ENCODE data around the gene SPPL3.

DNA sequence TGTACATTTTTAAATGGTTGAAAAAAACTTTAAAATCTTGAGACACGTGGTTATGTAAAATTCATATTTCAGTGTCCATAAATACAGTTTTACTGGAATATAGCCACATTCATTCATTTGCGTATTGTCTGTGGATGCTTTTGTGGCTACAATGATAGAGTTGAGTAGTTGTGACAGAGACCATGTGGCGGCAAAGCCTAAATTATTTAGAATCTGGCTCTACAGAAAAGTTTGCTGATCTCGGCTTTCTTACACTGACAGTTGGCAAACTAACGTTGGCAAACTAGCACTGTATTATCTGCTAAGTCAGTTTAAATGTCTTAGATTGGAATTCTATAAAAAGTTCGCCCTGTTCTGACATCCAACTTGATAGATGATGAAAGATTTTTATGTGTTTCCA is 191.5 kb downstream of the SPPL3 start:
- TF ChIP-seq, protein P1, sequence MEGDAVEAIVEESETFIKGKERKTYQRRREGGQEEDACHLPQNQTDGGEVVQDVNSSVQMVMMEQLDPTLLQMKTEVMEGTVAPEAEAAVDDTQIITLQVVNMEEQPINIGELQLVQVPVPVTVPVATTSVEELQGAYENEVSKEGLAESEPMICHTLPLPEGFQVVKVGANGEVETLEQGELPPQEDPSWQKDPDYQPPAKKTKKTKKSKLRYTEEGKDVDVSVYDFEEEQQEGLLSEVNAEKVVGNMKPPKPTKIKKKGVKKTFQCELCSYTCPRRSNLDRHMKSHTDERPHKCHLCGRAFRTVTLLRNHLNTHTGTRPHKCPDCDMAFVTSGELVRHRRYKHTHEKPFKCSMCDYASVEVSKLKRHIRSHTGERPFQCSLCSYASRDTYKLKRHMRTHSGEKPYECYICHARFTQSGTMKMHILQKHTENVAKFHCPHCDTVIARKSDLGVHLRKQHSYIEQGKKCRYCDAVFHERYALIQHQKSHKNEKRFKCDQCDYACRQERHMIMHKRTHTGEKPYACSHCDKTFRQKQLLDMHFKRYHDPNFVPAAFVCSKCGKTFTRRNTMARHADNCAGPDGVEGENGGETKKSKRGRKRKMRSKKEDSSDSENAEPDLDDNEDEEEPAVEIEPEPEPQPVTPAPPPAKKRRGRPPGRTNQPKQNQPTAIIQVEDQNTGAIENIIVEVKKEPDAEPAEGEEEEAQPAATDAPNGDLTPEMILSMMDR (IDR thresholded peaks at IDR 0.05): no peak
- no peak for TF ChIP-seq EP300 (IDR thresholded peaks at IDR 0.05)

All from stomach (tissue), 4 donors.